ENCODE measurements around the gene TTC36.

- TF ChIP-seq CTCF (IDR thresholded peaks at IDR 0.05) (no peak), POLR2A (IDR thresholded peaks at IDR 0.05) (no peak)
These were observed 3.0 kb downstream of the TTC36 start for GRCh38 chr11:118530180-118530682.
